H1 (cell line): Measurements from ENCODE around the gene ARPC2. TPM values are rescaled to one million over a fixed set of nuclear protein-coding genes. Genes with fewer than 3 reads are reported as not detected.

Experiments used
- CTCF ChIA-PET: fragments of 300-600 bp; sonication (Branson Sonifier 250); formaldehyde crosslinking; loops from one replicate; lab custom pipeline; 2021; ENCODE audit not compliant: partially characterized antibody; lab: Charles Lee
- POLR2A ChIA-PET: fragments of 300-600 bp; sonication (Branson Sonifier 250); formaldehyde crosslinking; loops from one replicate; lab custom pipeline; 2021; ENCODE audit warnings: inconsistent platforms; ENCODE audit not compliant: partially characterized antibody; lab: Charles Lee
- DNase-seq, 2 experiments: peaks; one replicate each; pipeline versions ENCODE4 v3.0.0 to v3.0.0-alpha.2; 2010 to 2022; ENCODE audit warnings: low spot score in 2 of 2, low read depth in 1 of 2, mixed read lengths in 1 of 2
- FAIRE-seq: peaks from 2 replicates; lab custom pipeline; 2011; peaks lifted over from hg19 to GRCh38; lab: Jason Lieb, UNC
- H2AFZ ChIP-seq: 2 replicates; pipeline ENCODE4 v1.8.1; 2012; ENCODE audit warnings: low read length, inconsistent platforms
- H2AK5ac ChIP-seq: 2 replicates; pipeline ENCODE4 v1.6.1; 2013; ENCODE audit warnings: low read depth, low read length
- H2BK120ac ChIP-seq: replicated peaks from 2 replicates; pipeline ENCODE3; 2013; ENCODE audit warnings: low read depth, low read length, inconsistent platforms
- H2BK12ac ChIP-seq: 2 replicates; pipeline ENCODE4 v1.6.1; 2013; ENCODE audit warnings: low read depth, low read length
- H2BK15ac ChIP-seq: 2 replicates; pipeline ENCODE4 v1.6.1; 2013; ENCODE audit warnings: low read length
- H2BK20ac ChIP-seq: 2 replicates; pipeline ENCODE4 v1.6.1; 2013; ENCODE audit warnings: low read length
- H2BK5ac ChIP-seq: 2 replicates; pipeline ENCODE4 v1.6.1; 2013; ENCODE audit warnings: low read depth, low read length
- H3K14ac ChIP-seq: 2 replicates; pipeline ENCODE4 v1.6.1; 2013; ENCODE audit warnings: inconsistent platforms; ENCODE audit not compliant: insufficient read length
- H3K18ac ChIP-seq: 2 replicates; pipeline ENCODE4 v1.6.1; 2013; ENCODE audit warnings: low read length; ENCODE audit errors: extremely low read depth
- H3K23ac ChIP-seq: 2 replicates; pipeline ENCODE4 v1.6.1; 2013; ENCODE audit warnings: inconsistent platforms; ENCODE audit not compliant: insufficient read length
- H3K23me2 ChIP-seq: 2 replicates; pipeline ENCODE4 v1.6.1; 2013; ENCODE audit warnings: low read depth, low read length
- H3K27ac ChIP-seq: 2 replicates; pipeline ENCODE4 v1.6.1; 2011; ENCODE audit warnings: low read depth, low read length, inconsistent platforms
- H3K27me3 ChIP-seq, 4 experiments: replicated peaks in 1 of 4; 1 replicate in 1 of 4; 2 replicates in 3 of 4; pipeline versions ENCODE4 v1.6.1 to v1.8.1; 2011 to 2013; ENCODE audit warnings: low read length in 3 of 4, mild to moderate bottlenecking in 3 of 4, inconsistent platforms in 2 of 4, mixed read lengths in 2 of 4, moderate library complexity in 1 of 4; ENCODE audit not compliant: control insufficient read depth in 3 of 4, insufficient read depth in 3 of 4; ENCODE audit errors: extremely low read depth in 1 of 4
- H3K36me3 ChIP-seq, 4 experiments: 2 replicates each; pipeline versions ENCODE4 v1.6.1 to v1.8.1; 2011 to 2013; ENCODE audit warnings: mild to moderate bottlenecking in 4 of 4, low read length in 3 of 4, moderate library complexity in 2 of 4, control low read depth in 1 of 4, inconsistent platforms in 1 of 4; ENCODE audit not compliant: insufficient read depth in 4 of 4, control insufficient read depth in 2 of 4
- H3K4ac ChIP-seq: replicated peaks from 2 replicates; pipeline ENCODE3; 2013; ENCODE audit warnings: low read length, low read depth, mixed read lengths, inconsistent platforms; ENCODE audit not compliant: insufficient read length
- H3K4me1 ChIP-seq, 4 experiments: replicated peaks in 1 of 4; 1 replicate in 1 of 4; 2 replicates in 3 of 4; pipeline versions ENCODE4 v1.6.1 to v1.8.1; 2011 to 2013; ENCODE audit warnings: low read length in 3 of 4, inconsistent platforms in 2 of 4, mixed read lengths in 1 of 4; ENCODE audit not compliant: insufficient read depth in 4 of 4, control insufficient read depth in 3 of 4
- H3K4me2 ChIP-seq, 2 experiments: 2 replicates each; pipeline versions ENCODE4 v1.6.1 to v1.8.1; 2011 to 2013; ENCODE audit warnings: low read depth in 2 of 2, low read length in 2 of 2, control low read depth in 1 of 2, inconsistent platforms in 1 of 2, mild to moderate bottlenecking in 1 of 2; ENCODE audit not compliant: insufficient read depth in 1 of 2
- H3K4me3 ChIP-seq, 4 experiments: fragments of 200-600, 300-600 bp in 1 of 4; sonication (generic), shearing (Covaris generic), sonication (Bioruptor Twin) in 1 of 4; 2 replicates each; pipeline versions ENCODE4 v1.5.1 to v1.8.1; 2011 to 2016; ENCODE audit warnings: low read length in 4 of 4, low read depth in 3 of 4, control low read depth in 2 of 4, inconsistent platforms in 2 of 4, mild to moderate bottlenecking in 2 of 4, mixed read lengths in 1 of 4, moderate library complexity in 1 of 4; ENCODE audit not compliant: insufficient read depth in 2 of 4; ENCODE audit errors: extremely low read depth in 1 of 4
- H3K56ac ChIP-seq: replicated peaks from 2 replicates; pipeline ENCODE3; 2013; ENCODE audit warnings: low read depth, mild to moderate bottlenecking, mixed read lengths, low read length, inconsistent platforms; ENCODE audit not compliant: insufficient read length
- H3K79me1 ChIP-seq: 2 replicates; pipeline ENCODE4 v1.6.1; 2013; ENCODE audit warnings: low read depth, low read length, control low read depth
- H3K79me2 ChIP-seq, 2 experiments: 2 replicates each; pipeline versions ENCODE4 v1.6.1 to v1.8.1; 2012 to 2013; ENCODE audit warnings: low read length in 2 of 2, mild to moderate bottlenecking in 2 of 2, inconsistent platforms in 1 of 2; ENCODE audit not compliant: insufficient read depth in 2 of 2, control insufficient read depth in 1 of 2
- H3K9ac ChIP-seq, 4 experiments: replicated peaks in 1 of 4; 1 replicate in 1 of 4; 2 replicates in 3 of 4; pipeline versions ENCODE4 v1.6.1 to v1.8.1; 2011 to 2013; ENCODE audit warnings: low read depth in 3 of 4, low read length in 3 of 4, control low read depth in 2 of 4, mild to moderate bottlenecking in 2 of 4, moderate library complexity in 2 of 4, inconsistent platforms in 1 of 4; ENCODE audit errors: extremely low read depth in 1 of 4
- H3K9me3 ChIP-seq, 2 experiments: 2 replicates each; pipeline versions ENCODE4 v1.6.1 to v1.8.1; 2012 to 2013; ENCODE audit warnings: mild to moderate bottlenecking in 2 of 2, moderate library complexity in 2 of 2, control low read depth in 1 of 2, inconsistent platforms in 1 of 2, low read depth in 1 of 2, low read length in 1 of 2, mixed read lengths in 1 of 2; ENCODE audit not compliant: insufficient read depth in 2 of 2
- H4K20me1 ChIP-seq, 2 experiments: replicated peaks in 1 of 2; 2 replicates each; pipeline versions ENCODE3 to v1.8.1; 2011 to 2013; ENCODE audit warnings: inconsistent platforms in 2 of 2, low read length in 2 of 2, mild to moderate bottlenecking in 1 of 2; ENCODE audit not compliant: insufficient read depth in 2 of 2, control insufficient read depth in 1 of 2
- H4K5ac ChIP-seq: 2 replicates; pipeline ENCODE4 v1.6.1; 2013; ENCODE audit warnings: low read length, low read depth, mixed read lengths, inconsistent platforms; ENCODE audit not compliant: insufficient read length
- H4K8ac ChIP-seq: 2 replicates; pipeline ENCODE4 v1.8.0; 2013; ENCODE audit warnings: mild to moderate bottlenecking, moderate library complexity, low read length, inconsistent platforms; ENCODE audit not compliant: insufficient read depth; ENCODE audit errors: extremely low read depth
- H4K91ac ChIP-seq: replicated peaks from 2 replicates; pipeline ENCODE3; 2013; ENCODE audit warnings: low read length, mixed read lengths, inconsistent platforms; ENCODE audit not compliant: insufficient read length
- ASH2L ChIP-seq: fragments of 200-600, 300-600 bp; sonication (generic); IDR thresholded peaks from one replicate; pipeline ENCODE4 v1.7.1; 2017; ENCODE audit warnings: low read length
- BACH1 ChIP-seq: IDR thresholded peaks from 2 replicates; pipeline ENCODE4 v1.6.1; 2012; ENCODE audit warnings: low read length, improper control_type of control experiment
- CBX8 ChIP-seq: fragments of 300-800, 300-1000 bp; sonication (generic); IDR thresholded peaks from 2 replicates; pipeline ENCODE4 v1.7.1; 2016; ENCODE audit warnings: low read depth, low read length, borderline replicate concordance
- CHD1 ChIP-seq: IDR thresholded peaks from 2 replicates; pipeline ENCODE4 v1.6.1; 2012; ENCODE audit warnings: low read depth, low read length, improper control_type of control experiment
- JUND ChIP-seq: IDR thresholded peaks from 2 replicates; pipeline ENCODE4 v1.6.1; 2011; ENCODE audit warnings: mild to moderate bottlenecking, improper control_type of control experiment, low read length
- KDM1A ChIP-seq: fragments of 200-600, 300-600 bp; sonication (generic); IDR thresholded peaks from 2 replicates; pipeline ENCODE4 v1.7.1; 2016; ENCODE audit warnings: mild to moderate bottlenecking, low read length, borderline replicate concordance
- KDM5A ChIP-seq: fragments of 200-600 bp; IDR thresholded peaks from 2 replicates; pipeline ENCODE4 v1.7.1; 2012; ENCODE audit warnings: mild to moderate bottlenecking, low read length, inconsistent platforms, mixed read lengths
- NANOG ChIP-seq: IDR thresholded peaks from 2 replicates; pipeline ENCODE4 v1.6.1; 2011; ENCODE audit warnings: low read length, low read depth, mild to moderate bottlenecking, inconsistent platforms; ENCODE audit not compliant: insufficient read depth, poor library complexity, severe bottlenecking
- RNF2 ChIP-seq: fragments of 200-900, 300-1000 bp; sonication (generic); IDR thresholded peaks from 2 replicates; pipeline ENCODE4 v1.7.1; 2016; ENCODE audit warnings: borderline replicate concordance, low read depth, mild to moderate bottlenecking, antibody characterized with exemption, low read length; ENCODE audit not compliant: poor library complexity, severe bottlenecking; ENCODE audit errors: missing control alignments
- RXRA ChIP-seq: IDR thresholded peaks from 2 replicates; pipeline ENCODE4 v1.6.1; 2011; ENCODE audit warnings: low read depth, mild to moderate bottlenecking, low read length, moderate library complexity; ENCODE audit not compliant: insufficient read depth
- SRF ChIP-seq: IDR thresholded peaks from 2 replicates; pipeline ENCODE4 v1.6.1; 2011; ENCODE audit warnings: mild to moderate bottlenecking, low read depth, low read length, moderate library complexity
- TCF12 ChIP-seq: IDR thresholded peaks from 2 replicates; pipeline ENCODE4 v1.6.1; 2011; ENCODE audit warnings: low read depth, mild to moderate bottlenecking, low read length
- WGBS, 2 experiments: shearing (Covaris generic) in 1 of 2; methylation state at CpG; one replicate each; pipeline versions ENCODE4 v1.1.6 to v1.1.7; 2013 to 2015; ENCODE audit warnings: low lambda C conversion rate in 2 of 2, mixed read lengths in 2 of 2, inconsistent platforms in 1 of 2, low coverage in 1 of 2, missing lambda C conversion rate in 1 of 2; ENCODE audit not compliant: insufficient replicate concordance in 2 of 2, insufficient coverage in 1 of 2, insufficient read length in 1 of 2; ENCODE audit errors: extremely low coverage in 1 of 2, missing lambda C conversion rate in 1 of 2; 5-methylcytosine and 5-hydroxymethylcytosine counted together
- polyA plus RNA-seq, 7 experiments: library from polyadenylated mRNA; depleted of rRNA in 3 of 7; stranded (reverse) in 5 of 7; unstranded in 2 of 7; fragments of >200 nt in 5 of 7; fragments of 200-250 nt in 2 of 7; gene quantifications; 1 replicate in 5 of 7; 2 replicates in 1 of 7; 4 replicates in 1 of 7; pipeline versions ENCODE4 v1.2.1 to v1.2.3, GENCODE V29; 2011 to 2013; ENCODE audit warnings: missing spikeins in 2 of 7, mixed read lengths in 2 of 7
- total RNA-seq: library from RNA; stranded (reverse); fragmentation: NEBNext Ultra II Directional; extraction: Animal tissue kit (Norgen Biotek cat#: 25700); gene quantifications from 2 replicates; pipeline ENCODE4 v1.2.1, GENCODE V29; 2021

The ARPC2 gene
- total and polyA plus RNA-seq, 2 of the 8 experiments (the other 6 are each of a cell fraction or from before 2014, with no cell fraction given) = 174 to 195 TPM

DNA sequence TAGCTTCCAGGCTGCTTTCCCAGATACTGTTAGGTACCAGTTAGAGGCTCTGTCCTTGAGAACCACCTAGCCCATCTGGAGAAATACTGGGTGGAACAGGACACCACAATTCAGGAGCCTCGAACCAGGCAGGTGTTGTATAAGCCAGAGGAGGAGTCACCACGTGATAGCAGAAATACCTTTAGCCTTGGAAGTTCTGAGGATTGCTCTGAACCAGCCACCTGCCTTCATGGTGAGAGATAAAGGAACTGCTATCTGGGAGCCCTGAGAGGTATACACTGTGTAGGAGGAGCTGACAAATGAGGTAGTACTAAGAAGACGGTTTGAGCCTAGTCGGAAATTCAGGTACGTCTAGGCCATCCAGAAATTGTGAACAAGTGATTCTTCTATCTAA, 36.2 kb downstream of the ARPC2 start:
- no peak overlapping the region for H2BK15ac ChIP-seq
- ChIA-PET CTCF (interaction anchor here (0.9 to 2.5 kb wide), 9 partner anchors 13 to 393 kb away, joined by 3 to 22 read pairs (median 4); no protein-coding TSS in a partner anchor), POLR2A (interaction anchor here (0.8 to 2.7 kb wide), 5 partner anchors 8 to 17 kb away, joined by 3 to 7 read pairs (median 3); partner anchors contain the start of genes AAMP, GPBAR1 and PNKD)
- no peaks in the 10 kb centered on the region for H3K79me1 ChIP-seq
- no peak overlapping the region for H3K56ac ChIP-seq
- H3K27me3 ChIP-seq = no peaks in the 10 kb centered on the region
- no peak overlapping the region for H3K4ac ChIP-seq
- H3K4me1 ChIP-seq = no peaks in the 10 kb centered on the region
- H3K4me3 ChIP-seq = no peak overlapping the region
- FAIRE-seq (no peak), DNase-seq (no peak)
- no peak overlapping the region for H2BK5ac ChIP-seq
- H3K9ac ChIP-seq = no peak overlapping the region
- no peak overlapping the region for H3K4me2 ChIP-seq
- H4K20me1 ChIP-seq = peaks cover 0 to 2% of the 10 kb centered on the region in 2 experiments
- no peak overlapping the region for H3K18ac ChIP-seq
- H3K23ac ChIP-seq = no peak overlapping the region
- WGBS, 2 experiments = 85% methylated on average over 5 of the region's 5 CpGs; no CpG with 5 or more reads in 1 of the 2 experiments
- TF ChIP-seq NANOG = no peak
- no peak for TF ChIP-seq KDM5A
- no peak for TF ChIP-seq CHD1
- no peak for TF ChIP-seq SRF
- TF ChIP-seq CBX8 = no peak
- no peak for TF ChIP-seq TCF12
- no peak for TF ChIP-seq RXRA
- no peak for TF ChIP-seq ASH2L
- TF ChIP-seq RNF2 = no peak
- no peak for TF ChIP-seq KDM1A
- no peak for TF ChIP-seq BACH1
- no peak for TF ChIP-seq JUND
- peaks cover 34 to 76% (median 64%) of the 10 kb centered on the region in 4 experiments for H3K36me3 ChIP-seq
- H2AFZ ChIP-seq = no peak overlapping the region
- no peak overlapping the region for H3K14ac ChIP-seq
- H4K91ac ChIP-seq = no peak overlapping the region
- H4K8ac ChIP-seq = no peak overlapping the region
- no peak overlapping the region for H2BK12ac ChIP-seq
- no peak overlapping the region for H3K27ac ChIP-seq
- H3K23me2 ChIP-seq = no peaks in the 10 kb centered on the region
- H3K9me3 ChIP-seq = no peaks in the 10 kb centered on the region
- no peak overlapping the region for H4K5ac ChIP-seq
- no peak overlapping the region for H2BK120ac ChIP-seq
- no peak overlapping the region for H2AK5ac ChIP-seq
- no peak overlapping the region for H2BK20ac ChIP-seq
- H3K79me2 ChIP-seq = no peaks in the 10 kb centered on the region
